ENCODE measurements around the gene GSG1. TPM values are rescaled to one million over a fixed set of nuclear protein-coding genes. Genes with fewer than 3 reads are reported as not detected.

GSG1 gene
- total RNA-seq, 1 experiment from 2014 or later, result 0.22 TPM

DNA sequence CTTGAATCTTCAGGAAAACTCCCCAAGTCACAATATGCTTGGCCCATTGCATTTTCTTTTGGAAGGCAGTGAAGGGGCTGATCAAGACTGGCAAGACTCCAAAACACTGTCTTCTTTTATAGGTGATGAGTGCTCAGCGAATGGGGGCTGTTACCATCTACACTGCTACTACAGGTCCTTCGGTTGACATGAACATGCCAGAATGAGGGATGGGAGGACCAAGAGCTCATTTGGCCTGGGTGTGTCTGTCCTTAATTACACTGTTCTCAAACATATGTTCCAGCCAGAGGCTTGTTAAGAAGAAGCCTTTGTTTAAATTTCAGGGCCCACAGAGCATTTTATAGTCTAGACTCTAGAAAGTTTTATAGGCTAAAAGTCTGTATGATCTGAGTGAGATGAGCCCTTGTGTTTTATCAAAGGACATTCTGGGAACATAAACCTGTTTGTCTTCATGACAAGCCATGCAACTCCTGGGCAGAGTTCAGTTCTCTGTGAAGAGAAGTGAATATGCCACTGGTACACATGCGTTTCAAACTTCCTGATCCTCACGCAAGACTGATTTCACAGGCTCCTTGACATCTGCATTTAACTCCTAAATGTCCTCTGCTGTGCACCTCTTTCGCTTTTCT is 64.0 kb downstream of the GSG1 start:
- H2BK5ac ChIP-seq (ENCODE audit: insufficient read length, low read length), result no peak overlapping the region
- DNase-seq, result no peak
- H3K14ac ChIP-seq (ENCODE audit: insufficient read depth, low read length), result no peak overlapping the region
- H3K18ac ChIP-seq (ENCODE audit: insufficient read length, low read depth, low read length), result no peak overlapping the region
- no peak overlapping the region for H3K27ac ChIP-seq (ENCODE audit: insufficient read length, low read depth, low read length)
- H3K79me2 ChIP-seq (ENCODE audit: insufficient read depth, low read length), result no peaks in the 10 kb centered on the region
- H2BK20ac ChIP-seq (ENCODE audit: low read depth, low read length, poor library complexity, severe bottlenecking), result no peak overlapping the region
- H4K8ac ChIP-seq (replicated peaks; ENCODE audit: insufficient read length, low read depth, low read length), result no peak overlapping the region
- no peaks in the 10 kb centered on the region for H3K27me3 ChIP-seq (ENCODE audit: insufficient read depth, low read length)
- Mint-ChIP-seq H3K36me3 (ENCODE audit: insufficient read depth in 1 of 3, low read depth in 3 of 3) (no peaks in the 10 kb centered on the region), H3K4me3 (no peak overlapping the region), H3K4me1 (peaks cover 14 to 26% of the 10 kb centered on the region in 2 experiments), H3K27ac (no peak overlapping the region), H3K27me3 (ENCODE audit: low read depth) (peaks cover 15% of the 10 kb centered on the region), H3K9me3 (no peaks in the 10 kb centered on the region)
- H2AK5ac ChIP-seq (ENCODE audit: insufficient read length, low read length), result no peak overlapping the region
- H3K4me2 ChIP-seq (ENCODE audit: insufficient read depth, insufficient read length, low read length), result no peak overlapping the region
- no peak overlapping the region for H2BK12ac ChIP-seq (ENCODE audit: insufficient read length, low read depth, low read length)
- no peak overlapping the region for H3K23ac ChIP-seq (ENCODE audit: insufficient read length, low read depth, low read length)
- no CpG with 5 or more reads among the region's 5 CpGs for WGBS (ENCODE audit: extremely low coverage, insufficient read length, low lambda C conversion rate)
- H4K5ac ChIP-seq (ENCODE audit: insufficient read length, low read depth, low read length), result no peak overlapping the region
- TF ChIP-seq, protein P1, sequence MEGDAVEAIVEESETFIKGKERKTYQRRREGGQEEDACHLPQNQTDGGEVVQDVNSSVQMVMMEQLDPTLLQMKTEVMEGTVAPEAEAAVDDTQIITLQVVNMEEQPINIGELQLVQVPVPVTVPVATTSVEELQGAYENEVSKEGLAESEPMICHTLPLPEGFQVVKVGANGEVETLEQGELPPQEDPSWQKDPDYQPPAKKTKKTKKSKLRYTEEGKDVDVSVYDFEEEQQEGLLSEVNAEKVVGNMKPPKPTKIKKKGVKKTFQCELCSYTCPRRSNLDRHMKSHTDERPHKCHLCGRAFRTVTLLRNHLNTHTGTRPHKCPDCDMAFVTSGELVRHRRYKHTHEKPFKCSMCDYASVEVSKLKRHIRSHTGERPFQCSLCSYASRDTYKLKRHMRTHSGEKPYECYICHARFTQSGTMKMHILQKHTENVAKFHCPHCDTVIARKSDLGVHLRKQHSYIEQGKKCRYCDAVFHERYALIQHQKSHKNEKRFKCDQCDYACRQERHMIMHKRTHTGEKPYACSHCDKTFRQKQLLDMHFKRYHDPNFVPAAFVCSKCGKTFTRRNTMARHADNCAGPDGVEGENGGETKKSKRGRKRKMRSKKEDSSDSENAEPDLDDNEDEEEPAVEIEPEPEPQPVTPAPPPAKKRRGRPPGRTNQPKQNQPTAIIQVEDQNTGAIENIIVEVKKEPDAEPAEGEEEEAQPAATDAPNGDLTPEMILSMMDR (conservative IDR thresholded peaks at IDR 0.05), result no peak
- H3T11ph ChIP-seq (ENCODE audit: low read length), result no peak overlapping the region
- no peaks in the 10 kb centered on the region for H3K79me1 ChIP-seq (ENCODE audit: insufficient read depth, low read depth, low read length, poor library complexity, severe bottlenecking)
- H4K20me1 ChIP-seq (ENCODE audit: control insufficient read depth, insufficient read depth, insufficient read length), result no peaks in the 10 kb centered on the region
- H3K9ac ChIP-seq (ENCODE audit: extremely low read depth, insufficient read length, low read length), result no peak overlapping the region
- H3K56ac ChIP-seq (ENCODE audit: insufficient read length, low read depth, low read length), result no peak overlapping the region
- H3K4ac ChIP-seq (ENCODE audit: low read depth, low read length), result no peak overlapping the region
- peaks cover 3% of the 10 kb centered on the region for H3K23me2 ChIP-seq (ENCODE audit: insufficient read length, low read depth, low read length, poor library complexity, severe bottlenecking)
- no peaks in the 10 kb centered on the region; the same call in 1 of the 2 replicates for H3K4me1 ChIP-seq (ENCODE audit: insufficient read depth, low read length)
- H2BK15ac ChIP-seq (ENCODE audit: low read depth, low read length), result no peak overlapping the region
- no peak overlapping the region for H2BK120ac ChIP-seq (ENCODE audit: low read depth, low read length, poor library complexity, severe bottlenecking)
- H2AFZ ChIP-seq (ENCODE audit: low read length), result no peak overlapping the region
- H3K9me3 ChIP-seq (ENCODE audit: control insufficient read depth, low read depth, low read length), result no peaks in the 10 kb centered on the region
- no peak overlapping the region for H4K91ac ChIP-seq (ENCODE audit: insufficient read length, low read depth, low read length)
